ENCODE results near the gene NUDCD2.
"Not testable (repeated sequence)": the region's sequence is repeated elsewhere in the genome, so short reads cannot be mapped to it uniquely, and the experiment has no call there.

Gene NUDCD2

GRCh38 chr5:163456840-163457239 is 3.1 kb downstream of the NUDCD2 start:
- no peaks in the 10 kb centered on the region for H3K9me2 ChIP-seq (replicated peaks; ENCODE audit: insufficient read depth, low read length)
- H3K36me3 ChIP-seq (replicated peaks; ENCODE audit: insufficient read depth, low read length) = no peaks in the 10 kb centered on the region; the same call in 1 of the 2 replicates
- no peak overlapping the region for H2AFZ ChIP-seq (ENCODE audit: low read length)
- H3K79me2 ChIP-seq (ENCODE audit: low read length) = peaks cover 31% of the 10 kb centered on the region
- DNase-seq = no peak
- H3K4me1 ChIP-seq (ENCODE audit: low read length) = no peaks in the 10 kb centered on the region
- H3K9me3 ChIP-seq (replicated peaks; ENCODE audit: insufficient read depth, low read length) = no peaks in the 10 kb centered on the region
- TF ChIP-seq EZH2 (optimal IDR thresholded peaks at IDR 0.05; ENCODE audit: low read depth, low read length) = no peak
- TF ChIP-seq EZH2phosphoT487 (IDR thresholded peaks at IDR 0.05; ENCODE audit: low read length) = no peak
- no peak for TF ChIP-seq CTCF (IDR thresholded peaks at IDR 0.05; ENCODE audit: low read length)
- H3K9ac ChIP-seq (ENCODE audit: low read length) = no peak overlapping the region
- no peak overlapping the region for H3K4me3 ChIP-seq (ENCODE audit: low read length)
- H3K27ac ChIP-seq (ENCODE audit: low read length) = no peak overlapping the region
- H3K27me3 ChIP-seq (replicated peaks; ENCODE audit: insufficient read depth, low read length) = no peaks in the 10 kb centered on the region
- peaks cover 30% of the 10 kb centered on the region for H3F3A ChIP-seq (ENCODE audit: insufficient read depth, low read length)
- no peak overlapping the region for H3K4me2 ChIP-seq (ENCODE audit: low read depth, low read length)
- H4K20me1 ChIP-seq (ENCODE audit: insufficient read depth, low read length) = no peaks in the 10 kb centered on the region

DNA sequence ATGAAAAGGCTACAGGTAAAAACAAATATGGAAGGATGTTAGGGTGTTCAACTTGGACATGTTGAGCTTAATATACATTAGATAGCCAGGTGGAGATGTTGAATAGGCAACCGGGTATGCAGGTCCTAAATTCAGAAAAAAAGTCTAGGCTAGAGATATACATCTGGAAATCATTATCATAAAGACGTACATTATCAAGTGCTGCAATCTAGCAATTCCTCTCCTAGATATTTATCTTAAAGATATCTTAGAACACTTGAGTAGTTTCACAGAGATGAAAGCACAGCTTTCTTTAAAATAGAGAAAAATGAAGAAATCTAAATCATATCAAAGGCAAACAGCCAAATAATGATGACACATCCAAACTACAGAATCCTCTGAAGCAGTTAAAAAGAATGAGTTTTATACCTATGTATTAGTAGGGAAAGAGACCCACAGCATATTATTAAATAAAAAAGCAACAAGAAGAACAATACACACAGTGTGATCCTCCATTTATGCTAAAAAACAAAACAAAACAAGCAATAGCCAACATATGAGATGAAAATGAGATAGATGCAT is 3.8 kb downstream of the NUDCD2 start:
- Histone ChIP-seq H4K20me1 (ENCODE audit: insufficient read depth, low read length) (no peaks in the 10 kb centered on the region), H3K9ac (ENCODE audit: low read length) (no peak overlapping the region), H3K4me2 (ENCODE audit: low read depth, low read length) (no peak overlapping the region), H3K4me3 (ENCODE audit: low read length) (no peak overlapping the region), H3F3A (ENCODE audit: insufficient read depth, low read length) (peaks cover 25% of the 10 kb centered on the region), H2AFZ (ENCODE audit: low read length) (no peak overlapping the region), H3K9me3 (replicated peaks; ENCODE audit: insufficient read depth, low read length) (no peaks in the 10 kb centered on the region), H3K4me1 (ENCODE audit: low read length) (no peaks in the 10 kb centered on the region), H3K79me2 (ENCODE audit: low read length) (peaks cover 28% of the 10 kb centered on the region), H3K9me2 (replicated peaks; ENCODE audit: insufficient read depth, low read length) (no peaks in the 10 kb centered on the region), H3K36me3 (replicated peaks; ENCODE audit: insufficient read depth, low read length) (no peaks in the 10 kb centered on the region; the same call in 1 of the 2 replicates), H3K27me3 (replicated peaks; ENCODE audit: insufficient read depth, low read length) (no peaks in the 10 kb centered on the region), H3K27ac (ENCODE audit: low read length) (no peak overlapping the region)
- TF ChIP-seq EZH2 (optimal IDR thresholded peaks at IDR 0.05; ENCODE audit: low read depth, low read length) (no peak), CTCF (IDR thresholded peaks at IDR 0.05; ENCODE audit: low read length) (no peak), EZH2phosphoT487 (IDR thresholded peaks at IDR 0.05; ENCODE audit: low read length) (no peak)
- no peak for DNase-seq

DNA sequence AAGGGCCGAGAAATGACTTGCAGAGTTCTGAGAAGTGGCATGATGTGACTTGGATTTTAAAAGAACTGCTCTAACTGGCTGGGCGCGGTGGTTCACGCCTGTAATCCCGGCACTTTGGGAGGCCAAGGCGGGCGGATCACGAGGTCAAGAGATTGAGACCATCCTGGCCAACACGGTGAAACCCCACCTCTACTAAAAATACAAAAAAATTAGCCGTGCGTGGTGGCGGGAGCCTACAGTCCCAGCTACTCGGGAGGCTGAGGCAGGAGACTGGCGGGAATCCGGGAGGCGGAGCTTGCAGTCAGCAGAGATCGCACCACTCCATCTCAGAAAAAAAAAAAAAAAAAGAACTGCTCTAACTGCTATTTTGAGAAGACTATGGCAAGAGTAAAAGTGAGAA is 4.5 kb downstream of the NUDCD2 start:
- not testable (repeated sequence) for H3K4me1 ChIP-seq (ENCODE audit: low read length); H3K4me3 ChIP-seq (ENCODE audit: low read length); H3K36me3 ChIP-seq (replicated peaks; ENCODE audit: insufficient read depth, low read length); H2AFZ ChIP-seq (ENCODE audit: low read length); H3K9ac ChIP-seq (ENCODE audit: low read length); H3K4me2 ChIP-seq (ENCODE audit: low read depth, low read length); H4K20me1 ChIP-seq (ENCODE audit: insufficient read depth, low read length); DNase-seq; H3K9me3 ChIP-seq (replicated peaks; ENCODE audit: insufficient read depth, low read length); H3K27ac ChIP-seq (ENCODE audit: low read length); H3K27me3 ChIP-seq (replicated peaks; ENCODE audit: insufficient read depth, low read length); H3K9me2 ChIP-seq (replicated peaks; ENCODE audit: insufficient read depth, low read length)
- Histone ChIP-seq H3K79me2 (ENCODE audit: low read length) (peaks cover 25% of the 10 kb centered on the region), H3F3A (ENCODE audit: insufficient read depth, low read length) (peaks cover 19% of the 10 kb centered on the region)

DNA sequence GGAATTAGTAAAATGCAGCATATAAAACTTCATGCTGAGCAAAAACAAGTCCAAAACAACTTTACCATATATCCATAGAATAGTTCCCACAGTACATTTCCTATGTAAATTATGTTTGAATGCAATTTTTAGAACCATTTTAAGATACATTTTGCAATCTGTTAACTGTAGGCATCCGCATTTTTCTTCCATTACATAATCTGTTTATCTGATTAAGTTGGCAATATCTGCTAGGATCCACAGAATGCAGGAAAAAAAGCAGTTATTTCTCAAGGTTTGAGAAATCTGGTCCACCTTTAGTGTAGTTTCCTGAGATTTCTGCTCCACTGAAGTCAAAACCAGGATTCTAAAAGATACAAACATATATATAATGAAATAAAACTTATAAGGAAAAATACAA is 6.2 kb downstream of the NUDCD2 start:
- Histone ChIP-seq H4K20me1 (ENCODE audit: insufficient read depth, low read length) (no peaks in the 10 kb centered on the region), H3K4me2 (ENCODE audit: low read depth, low read length) (no peak overlapping the region), H3K27ac (ENCODE audit: low read length) (no peak overlapping the region), H3K79me2 (ENCODE audit: low read length) (peaks cover 21% of the 10 kb centered on the region), H3K36me3 (replicated peaks; ENCODE audit: insufficient read depth, low read length) (no peaks in the 10 kb centered on the region; the same call in 1 of the 2 replicates), H3K4me3 (ENCODE audit: low read length) (no peak overlapping the region), H3F3A (ENCODE audit: insufficient read depth, low read length) (peaks cover 4% of the 10 kb centered on the region; the same call in 1 of the 2 replicates), H3K9ac (ENCODE audit: low read length) (no peak overlapping the region), H3K27me3 (replicated peaks; ENCODE audit: insufficient read depth, low read length) (no peaks in the 10 kb centered on the region), H2AFZ (ENCODE audit: low read length) (no peak overlapping the region), H3K9me3 (replicated peaks; ENCODE audit: insufficient read depth, low read length) (no peaks in the 10 kb centered on the region), H3K9me2 (replicated peaks; ENCODE audit: insufficient read depth, low read length) (no peaks in the 10 kb centered on the region), H3K4me1 (ENCODE audit: low read length) (no peaks in the 10 kb centered on the region)
- no peak for TF ChIP-seq EZH2 (optimal IDR thresholded peaks at IDR 0.05; ENCODE audit: low read depth, low read length)
- no peak for TF ChIP-seq CTCF (IDR thresholded peaks at IDR 0.05; ENCODE audit: low read length)
- no peak for TF ChIP-seq EZH2phosphoT487 (IDR thresholded peaks at IDR 0.05; ENCODE audit: low read length)
- no peak for DNase-seq

Measured in MM.1S (cell line).